Right lung (tissue), 5 donors: ENCODE measurements around the gene KLF13. TPM values are rescaled to one million over a fixed set of nuclear protein-coding genes. Genes with fewer than 3 reads are reported as not detected.

Experiments
- DNase-seq, 2 donors: peaks; one replicate each; pipeline ENCODE4 v3.0.0-alpha.2; 2013
- polyA plus RNA-seq, 5 donors: library from polyadenylated mRNA; unstranded; fragments of 120-200 nt; gene quantifications; one replicate each; pipeline versions ENCODE4 v1.2.1 to v1.2.3, GENCODE V29; 2013; ENCODE audit warnings: inconsistent platforms in 1 of 5, low replicate concordance in 1 of 5; ENCODE audit not compliant: insufficient read length in 5 of 5, insufficient read depth in 1 of 5

Gene KLF13
- polyA plus RNA-seq, 5 donors, result 38.6 to 57.7 (median 52.7) TPM

GRCh38 chr15:31297575-31298456 lies 28.8 kb upstream of the KLF13 start:
- no peak for DNase-seq

- no peak for DNase-seq
These were observed 27.9 kb upstream of the KLF13 start for GRCh38 chr15:31298707-31299172.

- no peak for DNase-seq
These were observed 26.4 kb upstream of the KLF13 start for GRCh38 chr15:31300208-31300661.

DNA sequence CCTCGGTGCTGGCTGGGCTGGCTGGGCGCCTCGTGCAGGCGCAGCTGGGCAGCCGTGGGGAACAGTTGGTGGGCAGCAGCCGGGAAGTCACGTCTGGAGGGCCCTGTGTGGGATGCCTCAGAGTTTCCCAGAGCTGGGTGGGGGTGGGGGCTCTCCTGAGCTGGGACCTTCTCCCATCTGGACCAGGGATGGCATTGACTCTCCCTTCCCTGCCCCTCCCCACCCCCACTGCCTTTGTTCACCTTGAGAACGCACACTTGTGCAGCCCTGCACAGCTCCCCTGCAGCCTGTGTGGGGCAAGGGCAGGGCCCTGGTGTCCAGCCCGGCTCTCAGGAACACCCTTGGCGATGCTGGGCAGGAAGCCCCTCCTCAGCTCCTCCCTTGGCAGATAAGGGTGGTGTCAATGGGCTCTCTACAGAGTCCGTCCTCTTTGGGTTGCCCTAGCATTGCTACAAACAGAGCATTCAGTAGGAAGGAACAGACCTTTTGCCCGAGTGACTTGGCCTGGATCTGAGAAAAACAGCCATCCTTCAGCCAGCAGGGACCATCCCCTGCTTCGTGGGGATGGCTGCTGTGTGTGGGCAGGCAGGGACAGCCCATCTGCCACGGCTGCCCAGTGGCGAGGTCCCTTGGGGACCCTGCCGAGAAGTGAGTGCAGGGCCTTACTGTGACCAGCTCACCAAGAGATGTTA lies 25.5 kb upstream of the KLF13 start:
- DNase-seq, result no peak

- DNase-seq, result no peak
These were observed 25.0 kb upstream of the KLF13 start for GRCh38 chr15:31301673-31301990.

- no peak for DNase-seq
These were observed 24.5 kb upstream of the KLF13 start for GRCh38 chr15:31302029-31302657.

GRCh38 chr15:31302778-31303725 lies 23.6 kb upstream of the KLF13 start:
- no peak for DNase-seq

DNA sequence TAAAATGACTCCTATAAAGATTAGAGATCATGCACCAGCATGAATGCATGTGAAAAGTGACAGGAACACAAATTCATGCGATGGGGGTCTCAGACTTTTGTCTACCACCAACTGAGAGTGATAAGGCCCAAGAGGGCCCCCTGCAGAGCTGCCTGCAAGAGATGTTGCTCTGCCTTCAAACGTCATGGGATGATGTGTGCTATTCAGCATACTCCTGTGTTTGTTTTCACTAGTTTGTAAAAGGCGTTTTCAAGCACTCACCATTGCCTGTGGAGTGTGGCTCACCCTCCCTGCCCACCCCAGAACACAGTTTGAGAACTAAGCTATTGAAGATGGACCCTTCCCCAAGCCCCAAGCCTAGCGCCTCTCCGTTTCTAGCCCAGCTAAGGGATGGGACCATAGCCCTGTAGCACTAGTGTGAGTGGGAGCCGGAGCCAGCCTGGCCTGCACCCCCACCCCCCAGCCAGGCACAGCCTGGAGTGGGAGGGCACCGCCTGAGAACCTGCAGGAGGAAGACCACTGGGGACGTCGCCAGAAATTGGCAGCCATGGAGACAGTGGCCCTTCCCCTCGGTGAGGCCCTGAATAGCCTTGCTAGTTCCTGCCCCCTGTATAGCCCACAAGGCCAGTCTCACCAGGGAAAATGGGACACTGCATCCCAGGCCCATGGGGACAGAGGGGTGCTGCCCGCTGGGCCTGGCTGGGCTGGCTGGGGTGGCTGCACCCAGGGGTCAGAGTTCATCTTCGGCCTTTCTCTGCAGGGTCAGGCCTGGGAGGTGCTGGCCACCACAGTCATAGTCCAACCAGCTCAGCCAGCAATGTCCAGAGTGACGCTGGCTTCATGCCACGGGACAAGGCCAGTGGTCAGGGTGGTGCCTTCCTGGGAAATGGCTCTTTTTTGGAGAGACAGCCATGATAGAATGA lies 22.6 kb upstream of the KLF13 start:
- DNase-seq, result no peak

DNA sequence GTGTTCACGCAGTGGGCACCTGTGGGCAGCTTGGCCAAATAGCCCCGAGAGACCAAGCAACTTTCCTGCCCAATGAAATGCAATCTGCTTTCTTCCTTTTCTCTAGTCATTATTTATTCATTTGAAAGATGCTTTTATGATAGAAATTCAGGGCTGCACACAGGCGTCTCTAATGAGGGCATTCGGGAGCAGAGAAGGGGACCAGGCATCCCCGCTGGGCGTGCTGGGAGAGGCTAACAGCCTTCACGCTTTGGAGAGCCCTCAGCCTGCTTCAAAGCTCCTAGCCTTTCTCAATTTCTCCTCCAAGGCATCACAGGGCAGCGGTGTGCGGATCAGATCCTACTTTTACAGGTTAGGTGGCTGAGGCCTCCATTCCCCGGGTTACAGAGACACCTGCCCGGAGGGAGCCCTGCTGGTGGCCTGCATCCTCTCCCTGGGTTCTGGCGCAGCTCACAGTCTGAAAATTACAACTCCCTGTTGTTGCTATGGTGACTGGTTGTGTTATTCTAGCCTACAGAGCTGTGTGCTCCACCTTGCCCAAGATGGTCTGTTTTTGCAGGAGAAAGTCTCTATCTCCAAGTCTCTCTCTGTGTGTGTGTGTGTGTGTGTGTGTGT lies 21.8 kb upstream of the KLF13 start:
- DNase-seq, result no peak

DNA sequence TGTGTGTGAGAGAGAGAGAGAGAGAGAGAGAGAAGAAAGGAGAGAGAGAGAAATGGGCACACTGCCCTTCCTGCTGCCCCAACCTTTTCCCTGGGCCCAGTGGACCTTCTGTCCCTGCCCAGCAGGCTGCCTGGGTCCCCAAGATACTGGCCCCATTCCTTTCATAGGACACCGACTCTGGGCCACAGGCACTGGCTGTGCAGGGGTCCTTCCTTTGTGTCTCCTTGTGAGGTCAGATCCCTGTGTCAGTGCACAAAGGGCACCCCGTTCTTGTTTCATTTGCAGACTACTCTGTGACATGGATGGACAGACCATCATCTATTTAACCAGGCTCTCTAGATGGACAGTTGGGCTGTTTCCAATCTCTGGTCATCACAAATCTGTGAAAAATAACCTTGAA lies 21.3 kb upstream of the KLF13 start:
- no peak for DNase-seq

- no peak for DNase-seq
These were observed 20.7 kb upstream of the KLF13 start for GRCh38 chr15:31305796-31306425.

DNA sequence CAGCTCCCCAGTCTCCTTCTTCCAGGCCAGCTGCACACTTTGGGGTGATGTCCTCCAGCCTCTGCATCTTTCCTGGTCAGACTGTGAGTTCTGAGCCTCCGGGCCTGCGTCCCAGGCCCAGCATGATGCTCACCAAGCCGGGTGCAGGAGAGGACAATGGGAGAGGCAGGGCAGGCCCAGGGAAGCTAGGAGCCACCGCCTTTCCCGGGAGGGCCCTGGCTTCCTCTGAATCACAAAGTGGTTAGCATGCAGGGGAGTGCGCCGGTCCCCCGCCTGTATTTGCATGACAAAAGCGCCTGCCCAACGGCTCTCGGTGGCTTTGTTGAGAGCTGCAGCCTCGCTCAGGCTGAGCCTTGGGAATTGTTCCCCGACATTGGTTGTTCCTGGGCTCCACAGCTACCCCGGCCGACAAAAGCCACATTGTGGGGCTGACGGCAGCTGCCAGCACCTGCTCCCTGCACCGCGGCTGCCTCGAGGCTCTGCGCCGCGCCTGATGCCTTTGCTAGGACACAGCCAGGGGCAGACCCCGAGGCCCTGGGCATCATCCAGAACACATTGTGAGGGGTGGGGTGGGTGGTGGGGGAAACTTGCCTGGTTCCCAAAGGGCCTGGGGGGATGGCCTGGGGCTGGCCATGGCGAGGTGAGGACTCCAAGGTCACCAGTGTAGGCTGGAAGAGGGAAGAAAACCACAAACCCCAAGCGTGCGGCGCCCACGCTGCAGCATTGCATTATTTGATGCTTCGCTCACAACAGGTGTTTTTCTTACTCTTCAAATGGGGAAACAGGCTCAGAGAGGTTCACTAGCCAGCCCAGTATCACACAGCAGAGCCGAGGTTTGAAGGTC lies 20.0 kb upstream of the KLF13 start:
- DNase-seq, result no peak

DNA sequence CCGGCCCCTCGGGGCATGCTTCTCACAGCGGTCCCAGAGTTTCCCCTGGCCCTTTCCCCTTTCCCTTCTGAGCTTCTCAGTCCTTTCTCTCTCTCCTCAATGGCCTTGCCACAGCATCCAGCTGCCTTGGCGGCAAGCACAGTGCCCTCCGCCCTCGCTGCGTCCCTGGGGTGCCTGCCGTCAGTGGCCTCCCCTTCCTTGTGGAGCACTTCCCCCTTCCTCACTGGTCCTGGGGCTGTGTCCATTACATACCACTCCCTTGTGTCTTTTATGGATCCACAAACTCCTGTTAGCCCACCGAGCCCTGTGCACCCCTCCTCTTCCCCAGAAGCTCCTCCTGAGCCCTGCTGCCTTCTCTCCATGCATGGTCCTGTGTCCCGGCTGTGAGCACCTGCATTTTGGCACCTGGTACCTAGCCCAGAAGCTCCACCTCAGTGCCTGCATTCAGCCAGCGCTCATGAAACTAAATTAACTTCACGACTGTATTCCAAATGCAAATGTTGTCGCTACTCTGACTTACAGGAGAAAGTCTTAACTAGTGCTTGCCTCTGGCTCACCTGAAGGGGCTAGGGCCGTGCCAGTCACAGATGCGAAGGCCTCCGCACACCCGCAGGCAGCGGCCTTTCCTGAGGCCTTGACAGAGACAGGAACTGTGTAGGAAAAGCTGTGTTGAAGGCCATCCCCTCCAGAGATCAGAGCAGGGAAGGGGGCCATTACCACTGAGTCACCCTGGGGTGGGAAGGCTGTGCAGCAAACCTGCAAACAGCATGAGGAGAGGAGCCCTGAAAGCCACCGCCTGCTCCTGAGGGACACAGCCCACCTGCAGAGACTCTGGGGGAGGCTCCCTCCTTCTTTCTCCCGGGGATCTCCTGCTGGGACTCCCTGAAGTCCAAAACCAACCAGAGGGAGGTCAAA lies 19.1 kb upstream of the KLF13 start:
- no peak for DNase-seq

GRCh38 chr15:31308185-31308639 lies 18.4 kb upstream of the KLF13 start:
- DNase-seq, result no peak

DNA sequence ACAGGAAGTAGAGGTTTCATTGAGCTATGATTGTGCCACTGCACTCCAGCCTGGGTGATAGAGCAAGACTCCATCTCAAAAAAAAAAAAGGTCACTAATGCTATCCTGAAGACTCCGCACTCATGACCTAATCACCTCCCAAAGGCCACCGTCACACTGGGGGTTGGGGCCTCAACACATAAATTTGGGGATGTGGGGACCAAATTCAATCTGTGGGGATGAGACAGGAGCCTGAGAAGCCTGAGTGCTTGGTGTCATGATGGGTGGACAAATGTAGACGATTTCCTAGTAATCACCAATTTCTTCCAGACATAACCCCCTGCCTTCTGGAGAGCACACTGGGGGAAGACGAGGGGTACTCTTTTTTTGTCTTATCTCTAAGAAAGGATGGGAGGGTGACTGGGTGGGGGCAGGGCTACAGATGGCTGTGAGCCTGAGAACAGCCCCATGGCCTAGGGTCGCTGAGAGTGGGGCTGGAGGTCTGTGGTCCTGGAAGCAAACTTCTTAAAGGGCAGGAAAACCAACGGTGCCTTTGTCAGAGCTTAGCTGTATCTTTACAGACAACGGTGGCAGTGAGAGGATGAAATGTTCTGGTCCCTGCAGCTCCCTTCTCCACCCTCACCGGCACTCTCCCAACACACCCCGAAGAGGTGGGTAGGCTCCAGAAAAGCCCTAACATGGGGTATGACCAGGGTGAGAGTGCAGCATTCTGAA lies 16.6 kb upstream of the KLF13 start:
- DNase-seq, result no peak
